ENCODE results near the gene GOLPH3L. TPM values are rescaled to one million over a fixed set of nuclear protein-coding genes. Genes with fewer than 3 reads are reported as not detected.
"Not testable (repeated sequence)": the region's sequence is repeated elsewhere in the genome, so short reads cannot be mapped to it uniquely, and the experiment has no call there.

Gene GOLPH3L
- total RNA-seq, 1 experiment from 2014 or later: 11.6 TPM

GRCh38 chr1:150686275-150686674 lies 10.7 kb downstream of the GOLPH3L start:
- no peak overlapping the region for H3K4me3 ChIP-seq
- no peaks in the 10 kb centered on the region for H3K4me1 ChIP-seq
- H3K27ac ChIP-seq: no peak overlapping the region
- no peaks in the 10 kb centered on the region for H3K27me3 ChIP-seq
- DNase-seq: no peak
- no peaks in the 10 kb centered on the region for H3K9me3 ChIP-seq (replicated peaks)
- H3K36me3 ChIP-seq: peaks cover 6% of the 10 kb centered on the region

DNA sequence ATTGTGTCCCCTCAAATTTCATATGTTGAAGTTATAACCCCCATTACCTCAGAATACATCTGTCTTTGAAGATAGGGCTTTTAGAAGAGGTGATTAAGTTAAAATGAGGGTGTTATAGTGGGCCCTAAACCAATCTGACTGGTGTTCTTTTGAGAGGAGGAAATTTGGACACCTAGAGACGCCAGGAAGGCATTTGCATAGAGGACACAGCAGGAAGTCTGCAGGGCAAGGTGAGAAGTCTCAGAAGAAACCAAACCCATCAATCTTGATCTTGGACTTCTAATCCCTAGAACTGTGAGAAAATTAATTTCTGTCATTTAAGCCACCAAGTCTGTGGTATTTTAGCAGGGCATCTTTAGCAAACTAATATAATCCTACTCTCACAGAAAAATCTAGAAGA lies 13.0 kb downstream of the GOLPH3L start:
- Histone ChIP-seq H3K36me3 (peaks cover 6% of the 10 kb centered on the region), H3K27ac (no peak overlapping the region), H3K4me3 (no peak overlapping the region), H3K9me3 (replicated peaks) (no peaks in the 10 kb centered on the region), H3K4me1 (no peaks in the 10 kb centered on the region), H3K27me3 (no peaks in the 10 kb centered on the region)
- DNase-seq: no peak

DNA sequence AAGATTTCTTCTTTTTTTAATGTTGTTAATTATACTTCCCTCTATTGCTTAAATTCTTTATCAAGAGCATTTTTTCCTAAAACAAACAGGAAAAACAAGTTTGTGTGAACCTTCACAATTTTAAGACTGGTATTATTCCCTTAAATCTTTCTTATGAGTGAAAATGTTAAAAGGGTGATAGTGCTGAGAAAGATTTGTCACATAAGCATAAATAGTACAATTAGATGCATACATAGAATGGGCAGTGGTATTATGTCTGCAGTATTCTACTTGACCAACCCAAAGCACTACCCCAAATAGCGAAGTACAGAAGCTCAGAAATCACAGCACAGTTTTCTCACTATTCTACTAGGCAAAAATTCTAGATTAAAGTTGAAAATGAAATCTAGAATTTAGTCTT lies 18.0 kb downstream of the GOLPH3L start:
- Histone ChIP-seq H3K9me3 (replicated peaks) (no peaks in the 10 kb centered on the region), H3K4me1 (no peaks in the 10 kb centered on the region), H3K27me3 (no peaks in the 10 kb centered on the region), H3K36me3 (no peaks in the 10 kb centered on the region; the same call in 1 of the 2 replicates), H3K4me3 (no peak overlapping the region), H3K27ac (no peak overlapping the region)
- no peak for DNase-seq

GRCh38 chr1:150674881-150675280 lies 22.1 kb downstream of the GOLPH3L start:
- Histone ChIP-seq H3K4me1 (no peaks in the 10 kb centered on the region), H3K36me3 (no peaks in the 10 kb centered on the region), H3K9me3 (replicated peaks) (no peaks in the 10 kb centered on the region), H3K4me3 (no peak overlapping the region), H3K27me3 (no peaks in the 10 kb centered on the region), H3K27ac (no peak overlapping the region)
- DNase-seq: no peak

- DNase-seq: no peak
Observed at GRCh38 chr1:150663321-150663720, 33.6 kb downstream of the GOLPH3L start.

DNA sequence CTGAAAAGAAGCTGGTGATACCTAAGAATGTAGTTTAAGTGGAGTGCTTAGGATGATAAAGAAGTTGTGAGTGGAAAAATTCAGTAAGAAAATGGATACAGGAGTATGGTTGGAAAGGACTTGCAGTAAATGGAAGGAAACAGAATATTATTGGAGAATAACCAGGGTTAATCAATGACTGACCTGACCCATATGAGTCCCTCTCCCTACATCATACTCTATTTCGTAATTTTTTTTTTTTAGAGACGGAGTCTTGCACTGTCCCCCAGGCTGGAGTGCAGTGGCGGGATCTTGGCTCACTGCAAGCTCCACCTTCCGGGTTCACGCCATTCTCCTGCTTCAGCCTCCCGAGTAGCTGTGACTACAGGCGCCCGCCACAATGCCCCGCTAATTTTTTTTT lies 34.1 kb downstream of the GOLPH3L start:
- no peaks in the 10 kb centered on the region for H3K4me1 ChIP-seq
- H3K27me3 ChIP-seq: no peaks in the 10 kb centered on the region
- no peaks in the 10 kb centered on the region for H3K9me3 ChIP-seq (replicated peaks)
- no peak overlapping the region for H3K27ac ChIP-seq
- peaks cover 10% of the 10 kb centered on the region for H3K36me3 ChIP-seq
- DNase-seq: no peak
- no peak overlapping the region for H3K4me3 ChIP-seq

More at GRCh38 chr1:150663321-150663720, 33.6 kb downstream of the GOLPH3L start:
- H3K27ac ChIP-seq: no peak overlapping the region
- H3K4me3 ChIP-seq: no peak overlapping the region
- H3K36me3 ChIP-seq: peaks cover 10% of the 10 kb centered on the region
- no peaks in the 10 kb centered on the region for H3K4me1 ChIP-seq
- H3K9me3 ChIP-seq (replicated peaks): no peaks in the 10 kb centered on the region
- no peaks in the 10 kb centered on the region for H3K27me3 ChIP-seq

GRCh38 chr1:150661156-150661555 lies 35.8 kb downstream of the GOLPH3L start:
- H3K4me1 ChIP-seq: no peaks in the 10 kb centered on the region
- no peaks in the 10 kb centered on the region for H3K27me3 ChIP-seq
- DNase-seq: no peak
- H3K4me3 ChIP-seq: no peak overlapping the region
- no peaks in the 10 kb centered on the region for H3K9me3 ChIP-seq (replicated peaks)
- H3K36me3 ChIP-seq: peaks cover 10% of the 10 kb centered on the region
- H3K27ac ChIP-seq: no peak overlapping the region

DNA sequence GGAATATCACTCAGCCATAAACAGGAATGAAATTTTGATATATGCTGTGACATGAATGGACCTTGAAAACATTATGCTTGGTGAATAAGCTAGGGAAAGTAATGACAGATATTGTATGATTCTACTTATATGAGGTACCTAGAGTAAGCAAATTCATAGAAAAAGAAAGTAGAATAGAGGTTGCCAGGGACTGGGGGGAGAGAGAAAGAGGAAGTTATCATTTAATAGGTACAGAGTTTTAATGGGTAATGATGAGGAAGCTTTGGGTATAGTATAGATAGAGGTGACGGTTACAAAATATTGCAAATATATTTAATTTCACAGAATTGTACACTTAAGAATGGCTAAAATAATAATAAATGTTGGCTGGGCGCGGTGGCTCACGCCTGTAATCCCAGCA lies 36.4 kb downstream of the GOLPH3L start:
- Histone ChIP-seq H3K4me3 (no peak overlapping the region), H3K36me3 (peaks cover 10% of the 10 kb centered on the region), H3K9me3 (replicated peaks) (no peaks in the 10 kb centered on the region), H3K27ac (no peak overlapping the region), H3K27me3 (no peaks in the 10 kb centered on the region), H3K4me1 (no peaks in the 10 kb centered on the region)
- no peak for DNase-seq

DNA sequence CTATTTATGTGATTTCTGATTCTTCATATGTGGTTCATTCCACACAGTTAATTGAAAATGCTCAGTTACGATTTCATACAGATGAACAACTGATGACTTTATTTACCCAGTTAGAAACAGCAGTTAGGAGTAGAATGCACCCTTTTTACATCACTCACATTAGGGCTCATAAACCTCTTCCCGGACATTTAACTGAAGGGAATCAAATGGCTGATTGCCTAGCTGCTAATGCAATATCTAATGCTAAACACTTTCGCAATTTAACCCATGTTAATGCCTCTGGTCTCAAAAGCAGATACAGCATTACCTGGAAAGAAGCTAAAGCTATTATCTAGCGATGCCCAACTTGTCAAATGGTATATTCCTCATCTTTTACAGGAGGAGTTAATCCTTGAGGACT lies 39.9 kb downstream of the GOLPH3L start:
- DNase-seq; H3K27me3 ChIP-seq; H3K4me1 ChIP-seq; H3K4me3 ChIP-seq; H3K27ac ChIP-seq; H3K9me3 ChIP-seq (replicated peaks): not testable (repeated sequence)
- peaks cover 10% of the 10 kb centered on the region for H3K36me3 ChIP-seq

DNA sequence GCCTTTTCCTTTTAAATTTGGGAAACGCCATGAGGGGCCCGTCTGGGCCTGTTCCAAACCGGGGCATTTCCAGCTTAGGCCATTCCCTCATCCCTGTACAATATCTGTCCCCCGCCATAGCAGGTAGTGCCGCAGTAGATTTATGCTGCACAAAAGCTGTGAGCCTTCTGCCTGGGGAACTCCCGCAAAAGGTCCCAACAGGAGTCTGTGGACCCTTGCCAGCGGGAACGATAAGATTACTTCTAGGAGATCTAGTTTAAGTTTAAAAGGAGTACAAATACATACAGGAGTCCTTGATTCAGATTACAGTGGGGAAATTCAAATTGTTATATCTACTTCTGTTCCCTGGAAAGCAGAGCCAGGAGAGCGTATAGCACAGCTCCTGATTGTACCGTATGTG lies 42.3 kb downstream of the GOLPH3L start:
- H3K4me1 ChIP-seq, DNase-seq: not testable (repeated sequence)

DNA sequence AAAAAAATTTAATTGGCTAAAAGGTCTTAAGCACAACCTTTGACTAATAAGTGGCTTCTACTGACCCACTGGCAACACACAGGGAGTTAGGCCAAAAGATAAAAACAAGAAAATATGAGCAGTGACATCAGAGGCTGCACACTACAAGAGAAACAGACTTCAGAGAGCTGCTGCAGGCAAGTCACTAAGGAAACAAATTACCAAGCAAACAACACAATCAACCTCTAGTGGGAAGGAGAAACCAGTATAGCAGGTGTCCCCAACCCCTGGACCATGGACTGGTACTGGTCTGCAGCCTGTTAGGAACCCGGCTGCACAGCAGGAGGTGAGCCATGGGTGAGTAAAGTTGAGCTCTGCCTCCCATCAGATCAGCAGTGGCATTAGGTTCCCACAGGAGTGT lies 46.8 kb downstream of the GOLPH3L start:
- H3K36me3 ChIP-seq: 0 out of 2 replicates have a peak, but pooled peaks cover 5% of the 10 kb centered on the region
- DNase-seq: no peak
- no peak overlapping the region for H3K4me3 ChIP-seq
- no peaks in the 10 kb centered on the region for H3K27me3 ChIP-seq
- H3K27ac ChIP-seq: no peak overlapping the region
- no peaks in the 10 kb centered on the region for H3K9me3 ChIP-seq (replicated peaks)
- H3K4me1 ChIP-seq: no peaks in the 10 kb centered on the region

More for the DNA sequence above, 42.3 kb downstream of the GOLPH3L start:
- not testable (repeated sequence) for H3K36me3 ChIP-seq; H3K9me3 ChIP-seq (replicated peaks); H3K27ac ChIP-seq; H3K27me3 ChIP-seq; H3K4me3 ChIP-seq

- no peak for DNase-seq
- 0 out of 2 replicates have a peak, but pooled peaks cover 5% of the 10 kb centered on the region for H3K36me3 ChIP-seq
- no peak overlapping the region for H3K4me3 ChIP-seq
- H3K27ac ChIP-seq: no peak overlapping the region
- no peaks in the 10 kb centered on the region for H3K9me3 ChIP-seq (replicated peaks)
- H3K4me1 ChIP-seq: no peaks in the 10 kb centered on the region
- H3K27me3 ChIP-seq: no peaks in the 10 kb centered on the region
Observed at GRCh38 chr1:150649441-150650075, 47.4 kb downstream of the GOLPH3L start.

DNA sequence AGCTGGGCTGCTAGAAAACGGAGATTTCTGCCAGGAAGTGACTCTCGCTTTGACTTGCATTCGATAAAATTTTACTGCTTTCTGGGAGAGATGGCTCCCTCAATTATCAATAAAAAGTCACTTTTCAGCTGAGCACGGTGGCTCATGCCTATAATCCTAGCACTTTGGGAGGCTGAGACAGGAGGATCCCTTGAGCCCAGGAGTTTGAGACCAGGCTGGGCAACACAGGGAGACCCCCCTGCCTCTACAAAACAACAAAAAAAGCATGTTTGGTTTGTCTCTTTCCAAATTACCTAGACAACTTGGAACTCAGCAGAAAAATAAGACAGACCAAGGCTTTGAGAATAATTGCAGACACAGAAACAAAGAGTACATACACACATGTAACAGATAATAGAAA lies 54.7 kb downstream of the GOLPH3L start:
- no peak overlapping the region for H3K4me3 ChIP-seq
- H3K27me3 ChIP-seq: no peaks in the 10 kb centered on the region
- H3K9me3 ChIP-seq (replicated peaks): no peaks in the 10 kb centered on the region
- H3K27ac ChIP-seq: no peak overlapping the region
- DNase-seq: no peak
- 0 out of 2 replicates have a peak, but pooled peaks cover 5% of the 10 kb centered on the region for H3K36me3 ChIP-seq
- no peaks in the 10 kb centered on the region for H3K4me1 ChIP-seq

GRCh38 chr1:150641126-150641815 lies 55.7 kb downstream of the GOLPH3L start:
- not testable (repeated sequence) for H3K9me3 ChIP-seq (replicated peaks); H3K4me3 ChIP-seq; DNase-seq; H3K4me1 ChIP-seq; H3K27ac ChIP-seq; H3K27me3 ChIP-seq; H3K36me3 ChIP-seq

DNA sequence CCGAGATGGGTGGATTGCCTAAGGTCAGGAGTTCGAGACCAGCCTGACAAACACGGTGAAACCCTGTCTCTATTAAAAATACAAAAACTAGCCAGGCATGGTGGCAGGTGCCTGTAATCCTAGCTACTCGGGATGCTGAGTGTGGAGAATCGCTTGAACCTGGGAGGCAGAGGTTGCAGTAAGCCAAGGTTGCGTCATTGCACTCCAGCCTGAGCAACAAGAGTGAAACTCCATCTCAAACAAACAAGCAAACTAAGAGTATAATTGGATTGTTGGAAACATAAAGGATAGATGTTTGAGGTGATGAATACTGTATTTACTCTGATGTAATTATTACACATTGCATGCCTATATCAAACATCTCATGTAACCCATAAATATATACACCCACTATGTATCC lies 58.5 kb downstream of the GOLPH3L start:
- not testable (repeated sequence) for H3K4me3 ChIP-seq; H3K27ac ChIP-seq; H3K27me3 ChIP-seq; H3K9me3 ChIP-seq (replicated peaks); H3K4me1 ChIP-seq; H3K36me3 ChIP-seq; DNase-seq
